Measurements from ENCODE around the gene TMPRSS5. TPM values are rescaled to one million over a fixed set of nuclear protein-coding genes. Genes with fewer than 3 reads are reported as not detected.
A peak's percentile ranks its signal among the peaks of the same experiment; 100 is the strongest.
"Not testable (repeated sequence)": the region's sequence is repeated elsewhere in the genome, so short reads cannot be mapped to it uniquely, and the experiment has no call there.

Gene TMPRSS5
- total RNA-seq, 1 donor from 2014 or later: under 0.01 TPM

GRCh38 chr11:113722934-113723333 is 16.8 kb upstream of the TMPRSS5 start:
- TF ChIP-seq CTCF (IDR thresholded peaks at IDR 0.05; ENCODE audit: insufficient read depth, low read length, severe bottlenecking): no peak
- DNase-seq (ENCODE audit: low read depth): peak; percentile 10
- H3K4me3 ChIP-seq (ENCODE audit: low read depth, low read length): no peak overlapping the region
- FAIRE-seq: peak; percentile 62
- H3K36me3 ChIP-seq (ENCODE audit: control insufficient read depth, insufficient read depth, low read length): no peaks in the 10 kb centered on the region
- H3K27me3 ChIP-seq (ENCODE audit: control insufficient read depth, insufficient read depth, low read length): no peaks in the 10 kb centered on the region

GRCh38 chr11:113722221-113722620 is 16.1 kb upstream of the TMPRSS5 start:
- DNase-seq (ENCODE audit: low read depth): no peak
- Histone ChIP-seq H3K27me3 (ENCODE audit: control insufficient read depth, insufficient read depth, low read length) (no peaks in the 10 kb centered on the region), H3K36me3 (ENCODE audit: control insufficient read depth, insufficient read depth, low read length) (no peaks in the 10 kb centered on the region), H3K4me3 (ENCODE audit: low read depth, low read length) (no peak overlapping the region)
- FAIRE-seq: no peak
- no peak for TF ChIP-seq CTCF (IDR thresholded peaks at IDR 0.05; ENCODE audit: insufficient read depth, low read length, severe bottlenecking)

- no peak for TF ChIP-seq CTCF (IDR thresholded peaks at IDR 0.05; ENCODE audit: insufficient read depth, low read length, severe bottlenecking)
- DNase-seq (ENCODE audit: low read depth) (peak; percentile 68), FAIRE-seq (peak; percentile 95)
- Histone ChIP-seq H3K4me3 (ENCODE audit: low read depth, low read length) (no peak overlapping the region), H3K36me3 (ENCODE audit: control insufficient read depth, insufficient read depth, low read length) (no peaks in the 10 kb centered on the region), H3K27me3 (ENCODE audit: control insufficient read depth, insufficient read depth, low read length) (no peaks in the 10 kb centered on the region)
Observed at GRCh38 chr11:113721462-113722066, 15.5 kb upstream of the TMPRSS5 start.

- not testable (repeated sequence) for FAIRE-seq; H3K4me3 ChIP-seq (ENCODE audit: low read depth, low read length); H3K36me3 ChIP-seq (ENCODE audit: control insufficient read depth, insufficient read depth, low read length); DNase-seq (ENCODE audit: low read depth); H3K27me3 ChIP-seq (ENCODE audit: control insufficient read depth, insufficient read depth, low read length)
Observed at GRCh38 chr11:113720478-113720877, 14.4 kb upstream of the TMPRSS5 start.

GRCh38 chr11:113715882-113716625 is 9.9 kb upstream of the TMPRSS5 start:
- no peaks in the 10 kb centered on the region for H3K36me3 ChIP-seq (ENCODE audit: control insufficient read depth, insufficient read depth, low read length)
- H3K27me3 ChIP-seq (ENCODE audit: control insufficient read depth, insufficient read depth, low read length): no peaks in the 10 kb centered on the region
- DNase-seq (ENCODE audit: low read depth): no peak
- FAIRE-seq: no peak
- TF ChIP-seq CTCF (IDR thresholded peaks at IDR 0.05; ENCODE audit: insufficient read depth, low read length, severe bottlenecking): no peak
- H3K4me3 ChIP-seq (ENCODE audit: low read depth, low read length): no peak overlapping the region

- TF ChIP-seq CTCF (IDR thresholded peaks at IDR 0.05; ENCODE audit: insufficient read depth, low read length, severe bottlenecking): no peak
- H3K27me3 ChIP-seq (ENCODE audit: control insufficient read depth, insufficient read depth, low read length): no peaks in the 10 kb centered on the region
- no peak overlapping the region for H3K4me3 ChIP-seq (ENCODE audit: low read depth, low read length)
- DNase-seq (ENCODE audit: low read depth): no peak
- no peaks in the 10 kb centered on the region for H3K36me3 ChIP-seq (ENCODE audit: control insufficient read depth, insufficient read depth, low read length)
- FAIRE-seq: peak; percentile 82
Observed at GRCh38 chr11:113715273-113715672, 9.2 kb upstream of the TMPRSS5 start.

All from bronchial epithelial cell (primary cell).